ENCODE data around the gene NOC3L. TPM values are rescaled to one million over a fixed set of nuclear protein-coding genes. Genes with fewer than 3 reads are reported as not detected.

NOC3L gene, protein sequence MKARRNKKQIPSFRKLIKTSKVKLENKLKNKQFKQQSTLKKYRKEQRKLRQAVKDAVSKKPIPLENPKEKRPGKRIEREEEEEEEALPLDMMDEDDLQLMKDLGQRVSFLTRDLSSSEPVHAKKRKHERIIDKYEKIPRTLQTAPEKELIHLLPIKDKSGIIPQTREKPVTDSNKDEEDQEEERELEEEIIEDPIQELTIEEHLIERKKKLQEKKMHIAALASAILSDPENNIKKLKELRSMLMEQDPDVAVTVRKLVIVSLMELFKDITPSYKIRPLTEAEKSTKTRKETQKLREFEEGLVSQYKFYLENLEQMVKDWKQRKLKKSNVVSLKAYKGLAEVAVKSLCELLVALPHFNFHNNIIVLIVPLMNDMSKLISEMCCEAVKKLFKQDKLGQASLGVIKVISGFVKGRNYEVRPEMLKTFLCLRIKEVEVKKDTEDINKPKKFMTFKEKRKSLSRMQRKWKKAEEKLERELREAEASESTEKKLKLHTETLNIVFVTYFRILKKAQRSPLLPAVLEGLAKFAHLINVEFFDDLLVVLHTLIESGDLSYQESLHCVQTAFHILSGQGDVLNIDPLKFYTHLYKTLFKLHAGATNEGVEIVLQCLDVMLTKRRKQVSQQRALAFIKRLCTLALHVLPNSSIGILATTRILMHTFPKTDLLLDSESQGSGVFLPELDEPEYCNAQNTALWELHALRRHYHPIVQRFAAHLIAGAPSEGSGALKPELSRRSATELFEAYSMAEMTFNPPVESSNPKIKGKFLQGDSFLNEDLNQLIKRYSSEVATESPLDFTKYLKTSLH
- 24.9 and 39.0 TPM in 2 replicates for total RNA-seq (2022)
- percentile 87 among the genes with signal in this experiment for Bru-seq, nascent RNA
- percentile 83 among the genes with signal in this experiment for BruChase-seq, experiment 1, labeled RNA remaining after a 6-hour chase
- BruChase-seq, experiment 2, labeled RNA remaining after a 2-hour chase: percentile 87 among the genes with signal in this experiment
- long read RNA-seq, transcript NOC3L-201 (21 exons, 3,455 nt): major isoform, 104 of 134 reads
- long read RNA-seq, partial matches to known transcripts: 8 of 134 reads
- long read RNA-seq, other reads (novel, unspliced or antisense): 22 of 134 reads

GRCh38 chr10:94362360-94363250 is at the start of gene NOC3L:
Gene NOC3L, minus strand, starts transcription at chr10:94362939. Its CDS starts 101 bp downstream, at chr10:94362838.
- peak within 1 kb of the TSS; percentile 95 for H3K4me3 Mint-ChIP-seq (ENCODE audit: unreplicated experiment)
- peaks cover 28% of the 10 kb centered on the region for H3K36me3 Mint-ChIP-seq (ENCODE audit: insufficient read depth, unreplicated experiment)
- no peaks in the 10 kb centered on the region for H3K9me3 Mint-ChIP-seq (ENCODE audit: unreplicated experiment)
- no peaks in the 10 kb centered on the region for H3K27me3 Mint-ChIP-seq (ENCODE audit: insufficient read depth, unreplicated experiment)
- ChIA-PET CTCF (interaction anchor here (0.6 to 4.5 kb wide), 25 partner anchors 8 to 1230 kb away, joined by 3 to 50 read pairs (median 4); partner anchors contain the start of genes SLC35G1 and TBC1D12), POLR2A (interaction anchor here (0.6 to 4.2 kb wide), 16 partner anchors 9 to 660 kb away, joined by 3 to 107 read pairs (median 4); partner anchors contain the start of genes FRA10AC1, HELLS and TBC1D12)
- peaks cover 24% of the 10 kb centered on the region for H3K4me1 Mint-ChIP-seq (ENCODE audit: insufficient read depth, unreplicated experiment)
- peak; percentile 95 for DNase-seq (ENCODE audit: unreplicated experiment)
- TSS peak; percentile 73 for BruUV-seq (replicated peaks)
- peak; percentile 78 for TF ChIP-seq CTCF (IDR thresholded peaks at IDR 0.05; ENCODE audit: unreplicated experiment)
- intact Hi-C loops (cut with micrococcal nuclease): loop anchor here (1.0 to 5.0 kb wide), 2 partner anchors 40 to 80 kb away; partner anchors contain the start of gene TBC1D12
- peak within 1 kb of the TSS; percentile 92 for H3K27ac Mint-ChIP-seq (ENCODE audit: low read depth, unreplicated experiment)

- no peaks in the 10 kb centered on the region for H3K36me3 Mint-ChIP-seq (ENCODE audit: insufficient read depth, unreplicated experiment)
- H3K27me3 Mint-ChIP-seq (ENCODE audit: insufficient read depth, unreplicated experiment): no peaks in the 10 kb centered on the region
- no peak overlapping the region for H3K4me3 Mint-ChIP-seq (ENCODE audit: unreplicated experiment)
- DNase-seq (ENCODE audit: unreplicated experiment): no peak
- intact Hi-C loops (cut with micrococcal nuclease): no loop called here
- POLR2A ChIA-PET: interaction anchor here (0.7 to 6.5 kb wide), 2 partner anchors 9 to 18 kb away, joined by 4 to 43 read pairs; partner anchors contain the start of gene TBC1D12
- CTCF ChIA-PET: interaction anchor here (1.2 kb wide), 2 partner anchors 28 to 32 kb away, joined by 3 read pairs; no protein-coding TSS in a partner anchor
- no peaks in the 10 kb centered on the region for H3K9me3 Mint-ChIP-seq (ENCODE audit: unreplicated experiment)
- H3K27ac Mint-ChIP-seq (ENCODE audit: low read depth, unreplicated experiment): no peak overlapping the region
- peaks cover 13% of the 10 kb centered on the region for H3K4me1 Mint-ChIP-seq (ENCODE audit: insufficient read depth, unreplicated experiment)
- no TSS peak for BruUV-seq (replicated peaks)
- no peak for TF ChIP-seq CTCF (IDR thresholded peaks at IDR 0.05; ENCODE audit: unreplicated experiment)
Measured at GRCh38 chr10:94412449-94412848, 49.7 kb upstream of the NOC3L start.

- H3K27me3 Mint-ChIP-seq (ENCODE audit: insufficient read depth, unreplicated experiment): no peaks in the 10 kb centered on the region
- no TSS peak for BruUV-seq (replicated peaks)
- intact Hi-C loops (cut with micrococcal nuclease): no loop called here
- no peak overlapping the region for H3K27ac Mint-ChIP-seq (ENCODE audit: low read depth, unreplicated experiment)
- no peaks in the 10 kb centered on the region for H3K9me3 Mint-ChIP-seq (ENCODE audit: unreplicated experiment)
- TF ChIP-seq CTCF (IDR thresholded peaks at IDR 0.05; ENCODE audit: unreplicated experiment): no peak
- ChIA-PET CTCF (interaction anchor here (1.0 to 1.8 kb wide), 3 partner anchors 11 to 33 kb away, joined by 3 to 6 read pairs (median 4); no protein-coding TSS in a partner anchor), POLR2A (interaction anchor here (0.7 to 3.7 kb wide), 4 partner anchors 9 to 49 kb away, joined by 3 to 20 read pairs (median 4); partner anchors contain the start of genes NOC3L and TBC1D12)
- H3K4me3 Mint-ChIP-seq (ENCODE audit: unreplicated experiment): no peak overlapping the region
- H3K4me1 Mint-ChIP-seq (ENCODE audit: insufficient read depth, unreplicated experiment): peaks cover 4% of the 10 kb centered on the region
- DNase-seq (ENCODE audit: unreplicated experiment): no peak
- no peaks in the 10 kb centered on the region for H3K36me3 Mint-ChIP-seq (ENCODE audit: insufficient read depth, unreplicated experiment)
Measured at GRCh38 chr10:94411304-94411703, 48.6 kb upstream of the NOC3L start.
